ENCODE measurements around the gene SOX5.
"Not testable (repeated sequence)": the region's sequence is repeated elsewhere in the genome, so short reads cannot be mapped to it uniquely, and the experiment has no call there.

SOX5 gene

DNA sequence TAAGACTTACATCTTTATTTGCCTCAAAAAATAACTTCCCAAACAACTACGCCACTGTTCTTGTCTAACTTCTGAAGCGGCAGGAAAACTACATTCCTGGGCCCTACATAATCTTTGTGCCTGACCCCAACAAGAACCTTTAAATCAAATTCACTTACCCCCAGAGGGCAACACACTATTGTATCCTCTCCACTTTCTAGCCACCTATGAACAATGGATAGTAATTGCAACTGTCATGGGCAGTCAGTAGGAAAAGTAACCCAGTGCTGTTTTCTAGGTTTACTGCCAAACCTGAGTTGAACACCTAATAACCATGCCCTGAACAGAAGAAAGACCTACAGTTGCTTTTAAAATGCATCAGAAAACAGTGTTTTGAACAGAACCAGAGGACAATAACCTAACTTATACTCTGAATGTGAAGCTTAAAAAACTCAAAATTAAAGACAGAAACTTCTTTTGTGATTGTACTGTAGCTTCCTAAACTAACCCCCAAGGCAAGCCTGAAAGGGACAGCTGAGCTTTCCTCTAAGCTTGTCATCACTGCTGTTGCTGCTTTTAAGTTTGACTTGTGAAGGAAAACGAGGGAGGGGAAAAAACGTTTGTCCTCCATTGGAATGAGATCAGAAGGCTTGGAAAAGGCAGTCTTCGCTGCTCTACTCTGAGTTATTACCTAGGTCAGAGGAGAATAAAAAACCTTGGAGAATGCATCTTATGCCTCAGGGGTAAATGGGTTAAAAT is 195.7 kb downstream of the SOX5 start:
- no peak for DNase-seq (ENCODE audit: low spot score)

DNA sequence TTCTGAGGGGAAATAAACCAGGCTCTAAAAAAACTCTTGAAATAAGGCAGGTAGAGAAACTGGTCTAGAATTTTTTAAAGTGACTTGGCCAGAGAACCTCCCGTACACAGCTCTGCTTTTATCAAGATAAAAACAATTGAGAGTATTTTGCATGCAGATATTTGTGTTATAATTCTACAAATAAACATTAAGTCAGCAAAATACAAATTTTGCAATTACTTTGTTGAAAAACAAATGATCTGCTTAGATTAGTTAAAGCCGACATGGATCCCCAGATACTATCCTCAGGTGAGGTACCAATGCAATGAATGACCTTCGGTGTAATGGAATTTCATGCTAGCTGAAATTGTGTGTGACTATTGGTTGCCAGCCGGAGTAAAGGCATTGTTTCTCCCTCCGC is 197.2 kb downstream of the SOX5 start:
- no peak for DNase-seq (ENCODE audit: low spot score)

DNA sequence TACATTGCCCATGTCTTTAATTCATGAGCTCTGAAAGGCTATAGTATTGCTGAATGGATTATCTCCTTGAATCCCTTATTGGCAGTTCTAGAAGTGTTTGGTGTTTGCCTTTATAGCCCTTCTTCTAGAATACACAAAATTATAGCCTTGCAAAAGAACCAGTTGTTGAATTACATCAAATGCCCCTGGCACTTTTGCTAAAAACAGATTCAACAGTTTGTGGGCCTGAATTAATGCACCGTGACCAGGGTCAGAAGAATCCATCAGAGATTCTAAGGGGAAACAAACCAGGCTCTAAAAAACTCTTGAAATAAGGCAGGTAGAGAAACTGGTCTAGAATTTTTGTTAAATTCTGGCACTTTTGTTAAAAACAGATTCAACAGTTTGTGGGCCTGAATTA is 197.8 kb downstream of the SOX5 start:
- no peak for DNase-seq (ENCODE audit: low spot score)

DNA sequence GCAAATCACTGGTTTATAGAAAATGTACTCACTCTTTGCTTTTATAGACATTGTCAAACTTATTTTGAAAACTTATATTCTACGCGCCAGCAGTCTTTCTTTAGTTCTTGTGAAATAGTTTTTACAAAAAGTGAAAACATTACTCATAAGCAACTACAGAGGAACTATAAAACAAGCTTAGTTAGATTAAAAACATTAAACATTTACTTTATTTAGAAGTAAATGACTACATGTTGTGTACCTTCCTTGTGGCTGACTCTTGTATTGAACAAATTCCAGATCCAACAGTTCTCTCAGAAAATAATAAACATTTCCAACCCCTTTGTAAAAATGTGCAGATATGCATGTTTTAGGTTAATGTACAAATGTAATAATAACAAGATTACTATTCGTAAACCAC is 198.5 kb downstream of the SOX5 start:
- DNase-seq (ENCODE audit: low spot score), result no peak

DNA sequence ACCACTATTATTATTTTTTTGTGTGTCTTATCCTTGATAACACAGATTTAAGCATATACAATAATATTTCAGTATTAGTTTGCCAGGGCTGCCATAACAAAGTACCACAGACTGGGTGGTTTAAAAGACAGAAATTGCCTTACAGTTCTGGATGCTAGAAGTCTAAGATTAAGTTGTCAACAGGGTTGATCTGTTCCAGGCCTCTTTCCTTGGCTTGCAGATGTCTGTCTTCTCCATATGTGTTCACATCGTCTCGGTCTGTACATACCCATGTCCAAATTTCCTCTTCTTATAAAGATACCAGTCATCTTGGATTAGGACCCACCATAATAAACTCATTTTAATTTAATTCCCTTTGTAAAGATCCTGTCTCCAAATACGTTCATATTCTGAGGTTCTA is 204.8 kb downstream of the SOX5 start:
- DNase-seq (ENCODE audit: low spot score), result no peak

DNA sequence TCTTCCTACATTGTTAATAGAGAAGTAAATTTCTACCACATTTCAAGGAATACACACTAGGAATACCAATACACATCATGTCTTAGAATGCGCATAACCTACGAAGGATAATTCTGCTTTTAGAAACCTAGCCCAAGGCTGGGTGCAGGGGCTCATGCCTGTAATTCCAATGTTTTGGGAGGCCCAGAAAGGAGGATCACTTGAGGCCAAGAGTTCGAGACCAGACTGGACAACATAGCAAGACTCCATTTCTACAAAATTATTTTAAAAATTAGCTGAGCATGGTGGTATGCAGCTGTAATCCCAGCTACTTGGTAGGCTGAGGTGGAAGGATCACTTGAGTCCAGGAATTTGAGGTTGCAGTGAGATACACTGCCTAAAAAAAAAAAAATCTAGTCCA is 206.9 kb downstream of the SOX5 start:
- no peak for DNase-seq (ENCODE audit: low spot score)

DNA sequence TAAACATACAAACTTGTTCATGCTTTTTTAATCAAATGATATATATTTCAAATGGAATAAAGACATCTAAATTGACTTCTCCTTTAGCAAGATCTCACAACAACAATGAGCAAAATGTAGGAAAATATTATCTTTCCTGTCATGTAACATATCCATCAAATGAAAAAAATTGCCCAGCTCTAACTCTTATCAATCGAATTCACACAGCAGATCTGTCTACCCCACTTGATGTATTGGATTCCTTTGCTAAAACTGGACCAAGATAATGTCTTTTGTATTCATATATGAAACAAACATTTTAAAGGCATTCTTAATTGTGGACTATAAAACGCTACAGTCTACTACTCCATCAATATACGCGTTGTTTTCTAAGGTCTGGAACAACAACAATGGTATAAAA is 218.0 kb downstream of the SOX5 start:
- DNase-seq (ENCODE audit: low spot score), result no peak

DNA sequence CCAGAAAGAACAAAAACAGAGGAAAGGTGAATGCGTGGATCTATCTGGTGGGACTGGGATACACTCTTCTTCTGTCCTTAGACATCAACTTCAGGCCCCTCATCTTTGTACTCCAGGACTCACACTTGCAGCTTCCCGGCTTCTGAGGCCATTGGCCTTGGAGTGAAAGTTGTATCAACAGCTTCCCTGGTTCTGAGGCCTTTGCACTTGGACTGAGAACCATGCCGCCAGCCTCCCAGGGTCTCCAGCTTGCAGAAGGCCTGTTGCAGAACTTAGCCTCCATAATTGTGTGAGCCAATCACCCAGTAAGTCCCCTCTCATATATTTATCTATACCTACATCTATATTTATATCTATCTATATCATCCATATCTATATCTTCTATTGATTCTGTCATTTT is 218.4 kb downstream of the SOX5 start:
- DNase-seq (ENCODE audit: low spot score), result no peak

DNA sequence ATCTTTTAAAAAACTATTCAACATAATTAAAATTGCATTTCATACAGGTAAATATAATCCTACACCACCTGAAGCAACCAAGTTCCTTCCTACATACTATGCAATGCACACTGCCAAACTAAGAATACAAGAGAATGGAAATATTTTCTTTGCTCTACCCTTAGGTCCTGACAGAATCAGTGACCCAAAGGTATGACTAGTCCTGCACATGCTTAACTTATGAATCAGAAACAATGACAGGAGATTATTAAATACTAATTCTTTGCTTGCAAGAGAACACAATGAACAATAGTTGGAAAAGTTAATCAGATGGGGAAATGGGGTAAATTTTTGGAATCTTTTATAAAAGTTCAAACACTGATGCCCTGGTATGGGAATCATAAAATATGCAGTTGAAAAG is 220.1 kb downstream of the SOX5 start:
- DNase-seq (ENCODE audit: low spot score), result no peak

DNA sequence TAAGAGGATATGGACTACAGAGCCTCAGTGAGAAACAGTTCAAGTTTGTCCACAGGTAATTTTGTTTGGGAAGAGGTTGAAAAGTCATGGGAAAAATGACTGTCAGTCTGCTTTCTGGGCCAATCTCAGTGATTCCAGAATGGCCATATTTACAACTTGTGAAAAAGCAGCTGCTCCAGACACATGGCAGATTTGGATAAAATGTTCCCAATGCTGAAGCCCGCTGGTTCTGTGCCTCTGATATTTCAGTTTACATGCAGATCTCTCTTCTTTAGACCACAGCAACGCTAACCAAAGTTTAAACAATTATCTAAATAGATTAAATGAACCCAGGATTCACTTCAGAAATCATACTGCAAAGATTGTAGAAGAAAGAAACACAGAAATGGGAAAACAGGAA is 222.8 kb downstream of the SOX5 start:
- DNase-seq (ENCODE audit: low spot score), result no peak

DNA sequence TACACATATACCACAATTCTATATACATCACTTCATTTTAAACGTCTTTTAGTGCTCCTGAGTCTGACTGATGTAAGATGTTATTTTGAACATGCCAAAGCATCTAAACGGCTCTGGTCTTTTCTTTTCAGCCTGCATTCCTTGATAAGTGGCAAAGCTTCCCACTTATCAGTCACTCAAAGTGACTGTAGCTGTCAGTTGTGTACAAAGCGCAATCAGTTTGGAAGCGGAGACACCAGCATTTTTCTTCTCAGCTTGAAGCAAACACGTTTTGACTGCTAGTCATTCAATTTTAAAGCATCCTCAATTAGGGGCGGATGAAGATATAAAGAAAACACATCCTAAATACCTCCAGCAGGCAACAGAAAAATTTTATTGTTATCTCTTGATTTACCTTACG is 226.8 kb downstream of the SOX5 start:
- no peak for DNase-seq (ENCODE audit: low spot score)

DNA sequence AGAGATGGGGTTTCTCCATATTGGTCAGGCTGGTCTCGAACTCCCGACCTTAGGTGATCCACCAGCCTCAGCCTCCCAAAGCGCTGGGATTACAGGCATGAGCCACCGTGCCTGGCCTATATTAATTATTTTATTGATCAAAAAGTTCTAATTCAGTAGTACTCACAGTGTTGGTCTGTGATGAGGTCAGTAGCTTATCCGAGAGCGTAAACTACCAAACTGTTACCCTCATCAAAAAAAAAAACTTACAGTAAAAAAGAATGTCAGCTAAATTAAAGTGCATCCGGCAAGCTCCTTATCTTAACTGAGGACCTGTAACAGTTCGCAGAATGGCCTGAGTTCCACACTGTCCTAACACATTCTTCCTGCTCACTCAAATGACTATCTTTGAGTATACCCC is 228.2 kb downstream of the SOX5 start:
- no peak for DNase-seq (ENCODE audit: low spot score)

DNA sequence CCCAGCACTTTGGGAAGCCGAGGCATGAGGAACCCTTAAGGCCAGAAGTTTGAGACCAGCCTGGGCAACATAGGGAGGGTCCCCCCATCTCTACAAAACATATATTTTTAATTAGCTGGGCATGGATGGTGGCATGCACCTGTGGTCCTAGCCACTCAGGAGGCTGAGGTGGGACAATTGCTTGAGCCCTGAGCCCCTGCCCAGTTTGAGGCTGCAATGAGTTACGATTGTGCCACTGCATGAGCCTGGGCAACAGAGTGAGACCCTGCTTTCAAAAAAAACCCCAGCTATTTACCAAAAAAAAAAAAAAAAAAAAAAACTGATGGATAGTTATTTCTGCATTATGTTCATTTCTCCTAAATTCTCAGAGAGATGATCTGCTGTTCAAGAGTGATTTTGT is 230.0 kb downstream of the SOX5 start:
- no peak for DNase-seq (ENCODE audit: low spot score)

DNA sequence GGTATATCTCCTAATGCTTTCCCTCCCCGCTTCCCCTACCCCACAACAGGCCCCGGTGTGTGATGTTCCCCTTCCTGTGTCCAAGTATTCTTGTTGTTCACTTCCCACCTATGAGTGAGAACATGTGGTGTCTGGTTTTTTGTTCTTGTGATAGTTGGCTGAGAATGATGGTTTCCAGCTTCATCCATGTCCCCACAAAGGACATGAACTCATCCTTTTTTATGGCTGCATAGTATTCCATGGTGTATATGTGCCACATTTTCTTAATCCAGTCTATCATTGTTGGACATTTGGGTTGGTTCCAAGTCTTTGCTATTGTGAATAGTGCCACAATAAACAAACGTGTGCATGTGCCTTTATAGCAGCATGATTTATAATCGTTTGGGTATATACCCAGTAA is 239.1 kb downstream of the SOX5 start:
- DNase-seq (ENCODE audit: low spot score), result not testable (repeated sequence)

DNA sequence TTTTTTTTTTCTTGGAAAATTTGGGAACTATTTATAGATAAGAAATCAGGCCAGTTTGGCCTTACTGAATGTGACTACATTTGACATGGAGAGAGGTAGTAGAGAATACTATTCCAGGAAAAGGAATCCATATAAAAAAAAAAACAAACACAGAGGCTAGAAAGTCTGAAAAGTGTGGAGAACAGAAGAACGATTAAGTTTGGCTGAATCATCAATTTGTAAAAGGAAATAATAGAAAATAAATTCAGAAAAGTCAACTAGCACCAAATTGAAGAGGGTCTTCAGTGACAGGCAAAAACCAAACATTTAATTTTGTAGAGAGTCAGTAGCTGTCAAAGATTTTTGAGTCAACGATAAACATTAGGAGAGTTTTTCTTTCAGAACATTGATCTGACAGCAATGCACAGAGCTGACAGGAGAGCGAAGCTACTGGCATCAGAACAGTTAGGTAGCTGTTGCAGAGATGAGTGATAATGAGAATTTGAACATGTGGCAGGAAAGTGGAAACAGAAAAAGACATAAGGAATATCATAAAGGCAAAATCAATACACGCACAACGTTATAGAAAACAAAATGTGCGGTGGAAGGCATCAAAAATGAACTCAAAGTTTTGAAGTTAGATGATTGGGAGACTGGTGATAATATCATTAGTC is 241.2 kb downstream of the SOX5 start:
- DNase-seq (ENCODE audit: low spot score), result no peak

DNA sequence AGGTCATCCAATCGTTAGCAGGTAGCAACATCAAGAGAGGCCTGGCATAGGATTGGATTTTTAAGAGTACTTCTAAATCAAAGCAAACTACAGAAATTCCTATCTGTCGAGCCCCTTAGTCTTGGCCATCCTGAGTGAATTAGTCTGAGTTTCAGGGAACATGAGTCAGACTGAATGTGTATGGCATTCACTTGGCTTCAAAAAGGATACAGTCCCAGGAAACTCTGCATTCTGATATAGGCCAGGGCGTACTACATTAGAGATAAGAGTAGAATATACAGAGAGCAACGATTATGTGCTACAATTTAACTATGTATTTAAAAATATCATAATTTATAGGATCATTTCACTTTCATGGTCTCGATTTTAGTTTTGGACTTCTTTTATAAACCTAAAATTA is 242.2 kb downstream of the SOX5 start:
- DNase-seq (ENCODE audit: low spot score), result no peak

DNA sequence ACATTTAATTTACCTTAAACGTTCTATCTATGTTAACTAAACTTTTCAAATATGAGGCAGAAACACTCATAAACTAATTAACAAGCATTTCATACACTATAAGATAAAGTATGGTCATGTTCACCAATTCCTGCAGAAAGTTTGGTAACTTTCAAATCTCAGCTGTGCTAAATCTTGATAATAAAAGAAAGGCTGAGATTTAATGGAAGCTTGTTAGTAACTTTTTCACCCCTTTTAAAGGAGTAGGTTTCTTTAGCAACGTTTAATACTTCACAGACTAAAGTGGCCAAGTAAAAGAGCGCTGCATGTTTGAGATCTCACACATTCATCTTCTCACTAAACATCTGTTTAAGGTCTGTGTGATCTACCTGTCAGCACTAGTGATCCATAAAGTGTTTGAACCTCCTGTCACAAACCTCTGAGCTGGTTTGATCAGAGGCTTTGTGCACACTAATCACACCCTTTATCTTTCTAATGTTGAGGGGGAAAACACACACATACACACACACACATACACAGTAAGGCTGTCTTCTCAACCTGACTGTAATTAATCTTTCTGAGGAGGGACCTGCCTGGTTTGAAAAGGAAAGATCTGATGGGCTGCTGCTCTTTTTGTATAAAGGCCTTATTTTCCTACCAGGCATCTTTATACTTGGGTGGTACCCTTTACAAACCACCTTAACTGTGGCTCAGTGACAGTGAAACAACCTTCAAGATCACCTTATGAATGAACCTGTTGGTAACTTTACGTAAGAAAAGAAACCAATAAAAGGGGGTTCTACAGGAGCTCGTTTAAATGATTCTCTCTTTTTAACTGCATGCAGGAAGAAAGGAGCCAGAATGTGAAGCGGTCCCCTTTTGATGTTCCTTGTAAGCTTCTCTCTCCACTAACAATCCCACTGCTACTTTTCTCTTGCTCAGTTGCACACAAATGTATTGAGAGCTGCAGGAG is 244.2 kb downstream of the SOX5 start:
- no peak for DNase-seq (ENCODE audit: low spot score)

DNA sequence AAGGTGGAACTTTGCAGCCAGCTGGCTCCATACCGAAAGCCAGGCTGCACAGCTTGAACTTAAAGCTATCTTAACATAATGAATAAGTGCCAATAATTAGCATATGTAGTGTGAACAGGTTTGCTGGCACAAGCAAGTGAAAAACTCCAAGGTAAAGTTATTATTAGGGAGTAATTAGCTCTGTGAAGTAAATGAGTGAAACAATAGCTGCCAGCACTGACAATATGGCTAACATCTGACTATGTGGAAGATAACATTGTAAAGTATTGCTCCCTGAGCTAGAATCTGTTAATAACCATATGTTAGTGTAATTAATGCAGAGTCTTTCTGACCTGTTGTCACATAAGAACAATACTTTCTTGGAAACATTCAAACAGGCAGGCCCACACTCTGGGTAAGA is 246.4 kb downstream of the SOX5 start:
- DNase-seq (ENCODE audit: low spot score), result no peak

DNA sequence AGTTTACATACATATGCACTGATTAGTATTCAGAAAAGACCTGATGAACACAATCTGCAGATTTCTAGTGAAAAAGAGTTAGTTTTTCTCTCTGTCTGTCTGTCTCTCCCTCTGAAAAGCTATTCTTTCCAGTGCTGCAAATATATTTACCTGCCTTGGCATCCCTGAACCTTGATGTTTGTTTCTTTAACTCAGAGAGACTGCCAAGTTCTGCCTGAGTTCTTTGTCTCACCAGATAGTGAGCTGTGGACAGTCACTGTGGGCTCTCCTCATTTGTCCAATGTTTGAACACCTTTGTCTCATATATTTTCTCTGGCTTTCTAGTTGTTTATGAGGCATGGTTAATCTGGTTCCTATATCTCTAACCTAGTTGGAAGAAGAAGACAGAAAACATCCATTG is 250.4 kb downstream of the SOX5 start:
- no peak for DNase-seq (ENCODE audit: low spot score)

DNA sequence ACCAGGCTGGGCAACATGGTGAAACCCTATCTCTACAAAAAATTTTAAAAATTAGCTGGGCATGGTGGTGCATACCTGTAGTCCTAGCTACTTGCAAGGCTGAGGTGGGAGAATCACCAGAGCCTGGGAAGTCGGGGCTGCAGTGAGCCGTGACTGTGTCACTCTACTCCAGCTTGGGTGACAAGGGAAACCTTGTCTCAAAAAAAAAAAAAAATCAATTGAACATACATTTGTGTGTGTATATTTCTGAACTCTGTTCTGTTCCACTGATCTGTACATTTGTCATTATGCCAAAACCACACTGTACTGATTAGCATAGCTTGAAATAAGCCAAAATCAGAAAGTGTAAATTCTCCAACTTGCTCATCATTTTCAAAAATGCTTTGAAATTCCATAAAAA is 254.6 kb downstream of the SOX5 start:
- no peak for DNase-seq (ENCODE audit: low spot score)

DNA sequence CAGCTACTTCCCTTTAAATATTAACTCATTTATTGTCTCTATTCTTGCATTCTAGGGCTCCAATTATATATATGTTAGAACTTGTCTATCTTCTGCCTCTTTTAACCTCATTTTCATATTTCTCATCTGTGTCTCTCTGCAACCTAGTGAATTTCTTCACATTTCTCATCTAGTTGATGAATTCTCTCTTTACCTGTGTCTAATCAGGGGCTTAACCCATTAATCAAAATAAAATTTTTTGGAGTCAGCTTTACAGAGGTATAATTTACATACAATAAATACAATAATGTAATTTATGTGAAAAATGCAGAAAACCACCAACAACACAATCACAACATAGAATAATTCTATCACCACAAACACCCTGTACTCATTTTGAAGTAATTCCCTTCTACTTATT is 255.2 kb downstream of the SOX5 start:
- no peak for DNase-seq (ENCODE audit: low spot score)

DNA sequence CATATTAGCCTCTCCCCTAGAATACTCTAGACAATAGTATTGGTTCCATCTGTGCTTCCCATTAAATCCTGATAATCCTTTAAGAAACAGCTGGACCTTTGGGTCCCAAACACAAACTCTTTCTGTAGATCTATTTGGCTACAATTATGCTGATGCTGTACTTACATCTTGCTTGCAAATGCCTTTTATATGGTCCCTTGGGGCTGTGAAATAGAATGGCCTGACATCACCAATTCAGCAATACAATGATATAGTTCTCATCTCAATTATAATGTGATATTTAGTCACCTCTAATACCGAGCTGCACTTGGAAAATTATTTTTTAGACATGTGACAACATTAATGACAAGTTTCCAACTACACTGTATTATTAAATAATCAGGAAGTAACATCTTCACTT is 261.5 kb downstream of the SOX5 start:
- DNase-seq (ENCODE audit: low spot score), result no peak

DNA sequence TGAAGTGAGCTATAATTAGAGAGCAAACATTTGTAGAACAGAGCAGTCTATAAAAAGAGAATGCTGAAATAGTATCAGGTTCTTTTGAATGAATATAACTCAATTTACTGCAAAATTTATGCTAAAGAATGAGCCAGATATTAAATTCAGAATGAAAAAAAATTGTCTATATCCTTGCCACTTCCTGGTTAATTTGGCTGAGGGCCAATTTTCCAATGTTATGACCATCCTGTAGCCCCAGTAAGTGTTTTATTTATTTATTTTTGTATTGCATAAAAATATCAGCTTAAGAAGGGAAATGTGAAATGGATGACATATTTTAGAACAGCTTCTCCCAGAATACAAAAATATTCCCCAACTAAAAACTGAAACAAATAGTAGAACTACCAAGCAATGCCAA is 263.4 kb downstream of the SOX5 start:
- no peak for DNase-seq (ENCODE audit: low spot score)
